ENCODE measurements around the gene CNIH1.

Gene CNIH1

DNA sequence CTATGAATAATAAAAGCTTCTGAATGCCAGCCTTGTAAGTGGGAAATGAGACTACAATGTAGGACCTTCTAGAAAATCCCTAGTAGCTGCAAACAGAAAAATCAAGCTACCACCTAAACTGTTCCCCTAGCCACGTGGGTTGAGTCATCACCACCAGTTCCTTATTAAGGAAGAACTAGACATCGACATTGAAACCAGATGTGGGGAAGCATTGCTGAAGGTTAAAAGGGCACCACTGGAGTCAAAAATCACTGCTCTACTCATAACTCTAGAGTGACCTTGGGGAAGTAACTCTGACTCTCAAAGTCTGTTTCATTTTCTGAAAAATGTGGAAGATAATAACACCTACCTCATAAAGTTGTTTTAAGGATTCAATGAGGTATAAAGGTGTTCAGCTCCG, 9.4 kb upstream of the CNIH1 start:
- TF ChIP-seq, protein P1, sequence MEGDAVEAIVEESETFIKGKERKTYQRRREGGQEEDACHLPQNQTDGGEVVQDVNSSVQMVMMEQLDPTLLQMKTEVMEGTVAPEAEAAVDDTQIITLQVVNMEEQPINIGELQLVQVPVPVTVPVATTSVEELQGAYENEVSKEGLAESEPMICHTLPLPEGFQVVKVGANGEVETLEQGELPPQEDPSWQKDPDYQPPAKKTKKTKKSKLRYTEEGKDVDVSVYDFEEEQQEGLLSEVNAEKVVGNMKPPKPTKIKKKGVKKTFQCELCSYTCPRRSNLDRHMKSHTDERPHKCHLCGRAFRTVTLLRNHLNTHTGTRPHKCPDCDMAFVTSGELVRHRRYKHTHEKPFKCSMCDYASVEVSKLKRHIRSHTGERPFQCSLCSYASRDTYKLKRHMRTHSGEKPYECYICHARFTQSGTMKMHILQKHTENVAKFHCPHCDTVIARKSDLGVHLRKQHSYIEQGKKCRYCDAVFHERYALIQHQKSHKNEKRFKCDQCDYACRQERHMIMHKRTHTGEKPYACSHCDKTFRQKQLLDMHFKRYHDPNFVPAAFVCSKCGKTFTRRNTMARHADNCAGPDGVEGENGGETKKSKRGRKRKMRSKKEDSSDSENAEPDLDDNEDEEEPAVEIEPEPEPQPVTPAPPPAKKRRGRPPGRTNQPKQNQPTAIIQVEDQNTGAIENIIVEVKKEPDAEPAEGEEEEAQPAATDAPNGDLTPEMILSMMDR (conservative IDR thresholded peaks at IDR 0.05; ENCODE audit: low read depth, low read length): no peak
- no peak overlapping the region for H3K27ac ChIP-seq
- H3K79me2 ChIP-seq (ENCODE audit: insufficient read depth, low read depth): no peaks in the 10 kb centered on the region
- no peak overlapping the region for H3K4me2 ChIP-seq
- no peak overlapping the region for H3K4me3 ChIP-seq (IDR thresholded peaks at IDR 0.05; ENCODE audit: insufficient read depth, low read depth, low read length)
- no peaks in the 10 kb centered on the region for H3K36me3 ChIP-seq (ENCODE audit: insufficient read depth)
- H3K27me3 ChIP-seq (ENCODE audit: insufficient read depth, low read depth): no peaks in the 10 kb centered on the region
- H3K4me1 ChIP-seq (ENCODE audit: low read depth, poor library complexity, severe bottlenecking): no peaks in the 10 kb centered on the region
- no peak overlapping the region for H3K9ac ChIP-seq
- H2AFZ ChIP-seq (ENCODE audit: low read depth): no peak overlapping the region
- H4K20me1 ChIP-seq (ENCODE audit: insufficient read depth): no peaks in the 10 kb centered on the region

DNA sequence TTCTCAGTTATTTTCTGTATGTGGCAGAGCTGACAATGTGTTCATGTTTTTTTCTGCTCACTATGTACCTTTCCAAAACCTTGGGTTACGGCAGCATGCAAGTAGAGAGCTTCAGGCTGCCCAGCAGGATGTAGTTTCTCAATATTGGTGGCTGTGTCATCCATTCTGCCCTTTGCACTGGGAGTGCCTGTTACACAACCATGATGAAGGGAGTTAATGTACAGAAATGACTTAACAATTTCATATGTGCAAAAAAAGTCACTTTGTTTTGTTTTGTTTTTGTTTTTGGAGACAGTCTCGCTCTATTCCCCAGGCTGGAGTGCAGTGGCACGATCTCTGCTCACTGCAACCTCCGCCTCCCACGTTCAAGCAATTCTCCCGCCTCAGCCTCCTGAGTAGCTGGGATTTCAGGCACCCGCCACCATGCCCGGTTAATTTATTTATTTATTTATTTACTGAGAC, 6.1 kb upstream of the CNIH1 start:
- no peaks in the 10 kb centered on the region for H4K20me1 ChIP-seq (ENCODE audit: insufficient read depth)
- TF ChIP-seq, protein P1 (conservative IDR thresholded peaks at IDR 0.05; ENCODE audit: low read depth, low read length): no peak
- no peaks in the 10 kb centered on the region for H3K4me1 ChIP-seq (ENCODE audit: low read depth, poor library complexity, severe bottlenecking)
- no peak overlapping the region for H3K4me3 ChIP-seq (IDR thresholded peaks at IDR 0.05; ENCODE audit: insufficient read depth, low read depth, low read length)
- H3K4me2 ChIP-seq: no peak overlapping the region
- H3K9ac ChIP-seq: no peak overlapping the region
- H3K27me3 ChIP-seq (ENCODE audit: insufficient read depth, low read depth): no peaks in the 10 kb centered on the region
- no peak overlapping the region for H2AFZ ChIP-seq (ENCODE audit: low read depth)
- no peaks in the 10 kb centered on the region for H3K79me2 ChIP-seq (ENCODE audit: insufficient read depth, low read depth)
- no peak overlapping the region for H3K27ac ChIP-seq
- H3K36me3 ChIP-seq (ENCODE audit: insufficient read depth): no peaks in the 10 kb centered on the region

GRCh38 chr14:54446161-54446693, 5.1 kb upstream of the CNIH1 start:
- H3K4me1 ChIP-seq (ENCODE audit: low read depth, poor library complexity, severe bottlenecking): peaks cover 6% of the 10 kb centered on the region

DNA sequence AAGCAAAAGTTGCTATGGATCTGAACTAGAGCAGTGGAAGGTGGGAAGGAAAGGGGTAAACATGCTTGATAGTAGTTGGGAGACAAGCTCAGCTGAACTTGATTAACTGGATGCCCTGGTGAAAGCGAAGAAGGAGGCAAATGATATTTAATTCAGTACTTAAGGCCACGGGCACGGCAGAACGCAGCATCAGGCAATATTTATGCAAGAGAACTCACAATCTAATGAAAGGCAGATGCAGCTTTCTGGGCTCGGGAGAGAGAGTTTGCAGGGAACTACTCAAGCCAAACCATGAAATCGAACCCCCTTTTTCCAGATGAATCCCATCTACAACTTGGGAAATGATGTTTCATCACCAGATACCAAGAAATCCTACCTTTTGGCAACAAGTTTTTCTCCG, 3.5 kb upstream of the CNIH1 start:
- Histone ChIP-seq H3K4me1 (ENCODE audit: low read depth, poor library complexity, severe bottlenecking) (peaks cover 12% of the 10 kb centered on the region), H3K4me2 (no peak overlapping the region), H3K79me2 (ENCODE audit: insufficient read depth, low read depth) (peaks cover 9% of the 10 kb centered on the region; the same call in 1 of the 2 replicates), H4K20me1 (ENCODE audit: insufficient read depth) (no peaks in the 10 kb centered on the region), H3K36me3 (ENCODE audit: insufficient read depth) (no peaks in the 10 kb centered on the region), H3K27me3 (ENCODE audit: insufficient read depth, low read depth) (no peaks in the 10 kb centered on the region), H3K27ac (no peak overlapping the region), H3K4me3 (IDR thresholded peaks at IDR 0.05; ENCODE audit: insufficient read depth, low read depth, low read length) (no peak overlapping the region), H3K9ac (no peak overlapping the region), H2AFZ (ENCODE audit: low read depth) (no peak overlapping the region)
- TF ChIP-seq, protein P1 (conservative IDR thresholded peaks at IDR 0.05; ENCODE audit: low read depth, low read length): no peak

More at GRCh38 chr14:54446161-54446693, 5.1 kb upstream of the CNIH1 start:
- H2AFZ ChIP-seq (ENCODE audit: low read depth): no peak overlapping the region
- no peaks in the 10 kb centered on the region for H4K20me1 ChIP-seq (ENCODE audit: insufficient read depth)
- TF ChIP-seq, protein P1 (conservative IDR thresholded peaks at IDR 0.05; ENCODE audit: low read depth, low read length): no peak
- H3K27ac ChIP-seq: no peak overlapping the region
- H3K79me2 ChIP-seq (ENCODE audit: insufficient read depth, low read depth): no peaks in the 10 kb centered on the region
- H3K36me3 ChIP-seq (ENCODE audit: insufficient read depth): no peaks in the 10 kb centered on the region
- no peaks in the 10 kb centered on the region for H3K27me3 ChIP-seq (ENCODE audit: insufficient read depth, low read depth)
- H3K9ac ChIP-seq: no peak overlapping the region
- H3K4me3 ChIP-seq (IDR thresholded peaks at IDR 0.05; ENCODE audit: insufficient read depth, low read depth, low read length): no peak overlapping the region
- H3K4me2 ChIP-seq: no peak overlapping the region

All from KMS-11 (cell line).